GM12891 (cell line): ENCODE measurements around the gene DIDO1.

Experiments
- DNase-seq: peaks from one replicate; pipeline ENCODE4 v3.0.0; 2011; ENCODE audit warnings: low spot score; ENCODE audit not compliant: insufficient read length
- FAIRE-seq: peaks from 2 replicates; lab custom pipeline; 2011; peaks lifted over from hg19 to GRCh38; lab: Jason Lieb, UNC
- PAX5 ChIP-seq: IDR thresholded peaks from 2 replicates; pipeline ENCODE4 v1.6.1; 2011; ENCODE audit warnings: low read length, moderate library complexity, mild to moderate bottlenecking; ENCODE audit not compliant: insufficient read depth, severe bottlenecking
- POLR2A ChIP-seq: IDR thresholded peaks from 2 replicates; pipeline ENCODE4 v1.6.1; 2011; ENCODE audit warnings: low read depth, low read length, control low read depth
- POLR2AphosphoS5 ChIP-seq: IDR thresholded peaks from 2 replicates; pipeline ENCODE4 v1.6.1; 2011; ENCODE audit warnings: low read depth, low read length, control low read depth
- POU2F2 ChIP-seq: IDR thresholded peaks from 2 replicates; pipeline ENCODE4 v1.6.1; 2011; ENCODE audit warnings: low read depth, mild to moderate bottlenecking, control low read depth, low read length, moderate library complexity
- SPI1 ChIP-seq: IDR thresholded peaks from 2 replicates; pipeline ENCODE4 v1.6.1; 2011; ENCODE audit warnings: low read depth, low read length, control low read depth
- TAF1 ChIP-seq: IDR thresholded peaks from 2 replicates; pipeline ENCODE4 v1.6.1; 2011; ENCODE audit warnings: low read depth, low read length, control low read depth

DIDO1 gene

DNA sequence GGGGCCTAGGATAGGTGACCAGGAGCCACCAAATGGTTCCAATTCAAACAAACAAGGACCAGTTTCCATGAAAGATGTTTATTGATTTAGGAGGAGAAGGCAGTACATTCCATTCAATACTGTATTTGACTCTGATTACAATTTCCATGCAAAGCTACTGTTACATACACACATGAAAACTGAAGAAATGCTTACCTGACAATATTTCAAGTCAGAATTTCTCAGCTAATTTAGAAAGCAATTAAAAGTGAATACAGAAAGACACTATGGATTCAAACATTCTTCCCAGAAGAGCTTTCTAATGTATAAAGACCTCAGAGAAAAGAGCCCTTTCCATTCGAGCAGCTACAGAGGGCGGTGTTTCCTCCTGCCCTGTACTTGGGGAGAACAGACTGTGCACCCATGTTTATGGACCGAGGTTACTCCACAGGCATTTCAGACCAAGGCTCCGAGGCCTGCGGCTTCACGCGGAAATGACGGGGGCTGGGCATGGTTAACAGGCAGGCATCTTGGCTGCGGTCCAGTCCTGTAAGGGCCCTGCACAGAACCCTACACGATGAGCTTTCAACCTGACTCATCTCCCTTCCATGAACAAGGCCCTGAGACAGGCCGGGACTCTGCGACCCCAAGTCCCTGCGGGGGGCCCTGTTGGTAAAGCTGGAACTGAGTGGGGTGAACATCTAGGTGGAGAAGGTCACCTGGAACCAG lies 39.0 kb downstream of the DIDO1 start:
- FAIRE-seq (no peak), DNase-seq (no peak)
- TF ChIP-seq POLR2A (no peak), SPI1 (no peak)

DNA sequence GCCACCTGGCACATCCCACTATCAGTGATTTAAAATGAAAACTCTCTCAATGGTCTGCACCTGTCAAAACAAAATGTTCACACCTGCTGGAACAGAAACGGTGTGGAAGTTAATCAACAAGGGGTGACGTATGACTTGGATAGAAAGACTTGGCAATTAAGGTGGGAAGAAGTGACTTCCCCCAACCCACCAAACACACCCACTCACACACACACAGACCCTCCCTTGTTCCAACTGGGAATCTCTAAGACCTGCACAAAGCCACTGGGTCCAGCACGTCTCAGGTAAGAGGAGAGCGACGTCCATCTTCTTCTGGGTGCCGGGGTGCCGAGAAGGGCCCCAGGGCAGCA lies 39.6 kb downstream of the DIDO1 start:
- DNase-seq = no peak
- no peak for FAIRE-seq
- TF ChIP-seq PAX5 = no peak

DNA sequence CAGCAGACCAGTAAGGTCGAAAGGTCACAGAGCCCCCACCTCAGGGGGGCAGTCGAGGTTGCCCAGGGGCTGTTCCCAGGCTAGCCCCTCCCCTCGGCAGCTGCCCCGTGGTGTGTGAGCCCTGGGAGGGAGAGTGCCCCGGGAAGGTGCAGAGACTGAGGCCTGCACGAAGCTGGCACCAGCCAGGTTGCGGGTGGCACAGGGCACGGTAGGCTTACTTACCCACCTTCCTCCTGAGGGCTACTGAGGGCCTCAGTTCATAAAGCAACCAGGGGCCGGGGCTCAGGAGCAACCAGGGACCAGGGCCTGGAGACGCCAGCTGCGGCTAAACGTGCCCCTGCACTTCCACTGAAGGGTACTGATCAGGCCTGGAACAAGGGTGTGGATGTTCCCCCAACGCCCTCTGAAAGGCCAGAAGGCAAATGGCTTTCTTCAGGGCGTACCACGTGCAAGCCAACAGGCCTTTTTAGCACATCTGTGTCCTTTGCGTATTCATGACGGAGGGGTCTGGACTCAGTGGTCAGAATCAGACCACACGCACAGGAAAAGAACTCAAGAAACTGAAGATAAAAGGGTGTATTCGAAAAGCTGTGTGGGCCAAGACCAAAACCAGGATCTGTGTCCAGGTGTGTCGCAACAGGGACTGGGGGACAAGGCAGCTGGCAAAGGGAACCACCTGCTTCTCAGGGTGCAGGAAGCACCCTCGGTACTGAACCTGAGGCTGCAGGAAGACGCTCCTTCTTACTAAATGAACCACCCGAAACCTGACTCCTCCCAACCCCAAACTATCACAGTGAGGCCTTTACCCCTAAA lies 40.2 kb downstream of the DIDO1 start:
- TF ChIP-seq POLR2A = no peak
- TF ChIP-seq PAX5 = no peak
- no peak for TF ChIP-seq POU2F2
- no peak for TF ChIP-seq POLR2AphosphoS5
- no peak for TF ChIP-seq SPI1
- TF ChIP-seq TAF1 = no peak
- DNase-seq = no peak
- FAIRE-seq = no peak

DNA sequence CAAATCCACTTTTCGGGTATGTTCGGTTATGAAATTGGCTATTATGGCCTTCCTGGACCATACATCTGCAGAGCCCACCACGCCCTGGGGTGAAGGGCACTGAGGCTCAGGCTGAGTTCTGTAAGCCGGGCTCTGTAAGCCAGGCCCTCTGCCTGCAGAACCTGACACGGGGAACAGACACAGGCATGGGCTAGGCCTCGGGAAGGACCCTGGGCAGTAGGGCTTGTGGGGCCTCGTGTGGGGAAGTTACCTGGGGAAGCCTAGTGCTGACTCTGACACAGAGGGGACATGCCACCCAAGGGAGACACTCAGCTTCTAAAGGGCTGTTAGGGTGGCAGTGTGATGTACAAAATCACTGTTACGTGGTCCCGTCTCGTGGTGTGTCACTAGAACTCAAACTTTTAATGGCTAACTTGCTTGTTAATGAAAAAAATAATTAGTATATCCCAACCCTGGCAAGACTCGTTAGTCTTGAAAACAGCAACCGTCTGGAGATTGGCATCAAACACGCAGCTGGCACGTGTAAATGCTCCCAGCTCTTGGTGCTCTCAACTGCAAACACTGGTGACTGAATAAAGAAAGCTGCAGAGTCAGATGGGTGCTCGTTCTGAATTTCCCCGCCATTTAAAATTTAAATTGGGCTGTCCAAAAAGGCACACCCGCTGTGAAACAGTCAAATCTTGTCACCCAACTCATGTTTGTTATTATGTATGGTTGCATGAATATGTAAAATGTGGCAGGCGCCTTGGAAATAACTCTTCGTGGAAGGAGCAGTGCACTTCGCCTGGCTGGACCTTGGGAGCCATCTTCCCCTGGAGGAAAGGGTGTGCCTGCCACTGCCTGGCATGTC lies 41.0 kb downstream of the DIDO1 start:
- DNase-seq (no peak), FAIRE-seq (no peak)
- TF ChIP-seq POU2F2 (no peak), PAX5 (no peak), SPI1 (no peak), POLR2A (no peak), POLR2AphosphoS5 (no peak), TAF1 (no peak)

DNA sequence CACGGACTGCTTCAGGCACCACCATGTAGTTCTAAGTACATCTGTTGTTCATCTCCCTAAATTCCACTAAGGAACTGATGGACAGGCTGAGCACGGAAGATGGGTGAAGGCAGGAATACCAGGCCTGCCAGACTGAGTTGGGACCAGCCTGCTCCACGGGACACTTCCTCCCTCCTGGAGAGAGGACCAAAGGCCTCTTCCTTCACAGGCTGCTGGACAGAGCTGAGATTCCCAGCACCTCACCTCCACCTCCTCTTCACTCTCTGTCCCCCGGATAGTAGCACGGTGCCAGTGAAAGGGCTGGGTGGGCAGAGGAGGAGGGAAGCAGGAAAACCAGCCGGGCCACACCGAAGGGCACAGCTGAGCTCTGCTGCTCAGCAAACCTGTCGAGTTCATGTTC lies 41.7 kb downstream of the DIDO1 start:
- FAIRE-seq (no peak), DNase-seq (no peak)
- no peak for TF ChIP-seq POLR2A
- no peak for TF ChIP-seq POLR2AphosphoS5
- no peak for TF ChIP-seq PAX5
- TF ChIP-seq TAF1 = no peak
- TF ChIP-seq SPI1 = no peak
- no peak for TF ChIP-seq POU2F2

DNA sequence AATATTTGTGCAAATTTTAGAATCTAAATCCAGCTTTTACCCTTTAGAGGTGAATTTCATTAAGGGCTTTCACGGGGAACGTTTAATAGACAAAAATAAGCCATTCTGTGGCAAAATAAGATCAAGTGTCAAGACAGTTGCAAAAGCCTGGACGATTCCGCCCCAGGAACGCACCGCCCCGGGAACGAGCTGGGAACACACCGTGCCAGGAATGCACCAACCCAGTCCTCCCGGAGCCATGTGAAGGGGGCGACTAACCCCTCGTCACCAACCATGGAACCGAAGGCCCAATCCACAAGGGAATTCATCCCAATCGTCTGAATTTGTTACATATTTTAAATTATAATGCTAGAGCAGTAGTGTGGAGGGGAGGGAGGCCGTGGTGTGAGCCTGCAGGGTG lies 43.9 kb downstream of the DIDO1 start:
- DNase-seq (no peak), FAIRE-seq (no peak)
- no peak for TF ChIP-seq POU2F2
- no peak for TF ChIP-seq POLR2A
- no peak for TF ChIP-seq SPI1
- no peak for TF ChIP-seq POLR2AphosphoS5

DNA sequence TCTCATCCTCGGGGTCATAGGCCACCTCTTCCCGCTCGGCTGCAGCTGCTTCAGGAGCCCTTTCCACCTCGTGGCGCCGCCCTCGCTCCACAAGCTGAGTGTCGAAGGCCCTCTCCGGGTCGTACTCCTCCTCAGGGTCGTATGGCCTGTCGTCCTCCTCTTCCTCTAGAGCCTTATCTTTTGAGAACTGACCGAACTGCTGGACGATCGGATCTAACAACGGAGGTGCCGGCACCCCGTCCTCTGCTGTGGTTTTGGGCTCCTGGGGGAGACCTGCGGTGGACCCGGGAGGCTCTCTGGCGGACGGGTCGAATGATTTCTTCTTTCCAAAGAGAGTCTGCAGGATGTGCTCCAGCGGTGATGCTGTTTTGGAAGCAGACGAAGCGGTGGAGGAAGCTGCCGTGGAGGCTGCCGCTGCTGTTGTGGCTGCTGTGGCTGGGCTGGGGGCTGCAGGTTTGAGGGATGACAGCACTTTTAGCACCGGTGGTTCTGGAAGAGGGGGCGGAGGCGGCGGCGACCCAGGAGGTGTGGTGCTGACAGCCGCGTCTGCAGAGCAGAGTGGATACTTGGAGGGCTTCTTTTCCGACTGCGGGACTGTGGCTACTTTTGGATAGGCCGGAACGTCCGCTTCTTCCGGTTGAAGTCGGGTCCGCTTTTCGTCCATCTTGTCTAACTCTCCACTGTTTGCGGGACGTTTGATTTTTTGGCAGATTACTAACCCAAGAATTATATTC lies 44.5 kb downstream of the DIDO1 start:
- no peak for TF ChIP-seq POU2F2
- TF ChIP-seq POLR2A = no peak
- no peak for TF ChIP-seq TAF1
- no peak for TF ChIP-seq PAX5
- no peak for TF ChIP-seq POLR2AphosphoS5
- TF ChIP-seq SPI1 = no peak
- no peak for DNase-seq
- FAIRE-seq = no peak

DNA sequence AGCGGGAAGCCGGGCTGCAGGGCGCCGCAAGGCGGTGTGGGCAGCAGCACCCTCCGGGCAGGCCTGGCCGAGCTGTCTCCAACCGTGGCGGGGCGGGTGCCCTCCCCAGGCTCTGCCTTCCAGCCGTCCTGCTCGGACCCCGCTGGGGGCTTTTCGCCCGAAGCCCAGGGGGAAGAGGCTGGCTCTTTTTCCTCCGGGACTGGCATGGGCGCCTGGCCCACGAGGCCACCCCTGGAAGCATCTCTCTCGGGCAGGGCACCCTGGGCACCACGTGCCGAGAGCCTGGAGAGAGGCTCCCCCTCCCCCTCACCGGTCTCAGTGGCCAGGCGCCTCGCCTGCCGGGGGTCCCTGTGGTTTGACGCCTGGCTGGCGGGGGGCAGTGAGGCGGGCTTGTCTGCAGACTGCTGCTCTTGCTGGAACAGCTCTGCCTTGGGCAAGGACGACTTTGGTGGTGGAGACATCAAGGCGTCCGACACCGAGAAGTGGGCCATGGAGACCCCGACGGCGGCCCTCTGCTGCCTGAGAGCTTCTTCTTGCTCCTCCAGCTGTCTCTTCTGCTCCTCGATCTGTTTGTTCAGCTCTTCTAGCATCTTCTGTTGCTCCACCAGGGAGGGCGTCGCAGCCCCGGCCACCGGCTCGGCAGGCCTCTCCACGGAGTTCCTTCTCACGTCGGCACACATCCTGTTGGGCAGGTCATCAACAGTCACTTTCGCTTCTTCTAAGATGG lies 45.2 kb downstream of the DIDO1 start:
- no peak for DNase-seq
- no peak for FAIRE-seq
- TF ChIP-seq TAF1 (no peak), POLR2AphosphoS5 (no peak), PAX5 (no peak), POU2F2 (no peak)

DNA sequence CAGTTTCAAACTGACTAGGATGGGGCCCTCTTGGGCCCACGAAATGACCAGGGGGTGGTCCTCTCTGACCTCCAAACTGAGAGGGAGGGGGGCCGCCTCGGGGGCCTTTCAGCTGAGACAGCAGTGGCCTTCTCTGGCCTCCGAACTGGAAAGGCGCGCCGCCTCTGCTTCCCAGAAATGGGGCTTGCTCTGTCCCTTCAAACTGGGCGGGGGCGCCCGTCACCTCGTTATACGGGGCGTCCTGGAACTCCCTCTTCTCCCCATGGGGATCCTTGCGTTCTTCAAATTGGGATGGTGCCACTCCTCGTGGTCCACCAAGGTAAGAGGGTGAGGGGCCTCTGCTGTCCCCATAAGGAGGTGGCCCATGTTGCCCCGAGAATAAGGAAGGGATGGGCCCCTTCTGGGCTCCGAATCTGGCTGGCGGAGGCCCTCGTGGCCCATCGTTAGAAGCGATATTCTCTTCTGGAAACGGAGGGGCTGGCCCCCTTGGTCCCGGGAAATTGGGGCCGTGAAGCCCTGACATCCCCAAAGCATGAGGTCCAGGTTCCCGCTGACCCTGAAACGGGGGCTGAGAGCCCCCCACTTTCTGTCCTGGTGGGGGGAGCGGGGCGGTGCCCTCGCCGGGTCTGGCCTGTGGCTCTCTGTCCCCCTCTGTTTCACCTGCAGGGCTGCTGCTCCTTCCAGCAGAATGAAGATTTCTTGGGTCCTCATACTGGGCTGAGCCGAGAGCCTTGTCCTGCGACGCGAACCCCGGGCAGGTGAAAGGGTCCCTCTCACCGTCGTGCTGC lies 46.0 kb downstream of the DIDO1 start:
- DNase-seq (no peak), FAIRE-seq (no peak)
- TF ChIP-seq PAX5 (no peak), SPI1 (no peak), POLR2AphosphoS5 (no peak), TAF1 (no peak), POU2F2 (no peak), POLR2A (no peak)
